ENCODE results near the gene NKD1. TPM values are rescaled to one million over a fixed set of nuclear protein-coding genes. Genes with fewer than 3 reads are reported as not detected.

The NKD1 gene
- total RNA-seq, 1 donor from 2014 or later, result 0.43 TPM

GRCh38 chr16:50559342-50559741, 11.1 kb downstream of the NKD1 start:
- no peak for DNase-seq (ENCODE audit: extremely low spot score, unreplicated experiment)
- Mint-ChIP-seq H3K4me1 (ENCODE audit: unreplicated experiment) (no peaks in the 10 kb centered on the region), H3K36me3 (ENCODE audit: unreplicated experiment) (no peaks in the 10 kb centered on the region), H3K4me3 (ENCODE audit: unreplicated experiment) (no peak overlapping the region), H3K27ac (ENCODE audit: unreplicated experiment) (no peak overlapping the region), H3K27me3 (ENCODE audit: unreplicated experiment) (no peaks in the 10 kb centered on the region), H3K9me3 (ENCODE audit: unreplicated experiment) (peaks cover 11% of the 10 kb centered on the region)
- TF ChIP-seq CTCF (IDR thresholded peaks at IDR 0.05), result no peak

GRCh38 chr16:50559804-50560514, 11.8 kb downstream of the NKD1 start:
- Mint-ChIP-seq H3K4me3 (ENCODE audit: unreplicated experiment) (no peak overlapping the region), H3K9me3 (ENCODE audit: unreplicated experiment) (peaks cover 11% of the 10 kb centered on the region), H3K36me3 (ENCODE audit: unreplicated experiment) (no peaks in the 10 kb centered on the region), H3K27ac (ENCODE audit: unreplicated experiment) (no peak overlapping the region), H3K27me3 (ENCODE audit: unreplicated experiment) (no peaks in the 10 kb centered on the region), H3K4me1 (ENCODE audit: unreplicated experiment) (no peaks in the 10 kb centered on the region)
- DNase-seq (ENCODE audit: extremely low spot score, unreplicated experiment), result no peak
- no peak for TF ChIP-seq CTCF (IDR thresholded peaks at IDR 0.05)

GRCh38 chr16:50560903-50561863, 13.0 kb downstream of the NKD1 start:
- DNase-seq (ENCODE audit: extremely low spot score, unreplicated experiment), result no peak
- Mint-ChIP-seq H3K36me3 (ENCODE audit: unreplicated experiment) (no peaks in the 10 kb centered on the region), H3K9me3 (ENCODE audit: unreplicated experiment) (peaks cover 11% of the 10 kb centered on the region), H3K27ac (ENCODE audit: unreplicated experiment) (no peak overlapping the region), H3K4me1 (ENCODE audit: unreplicated experiment) (no peaks in the 10 kb centered on the region), H3K27me3 (ENCODE audit: unreplicated experiment) (no peaks in the 10 kb centered on the region), H3K4me3 (ENCODE audit: unreplicated experiment) (no peak overlapping the region)
- no peak for TF ChIP-seq CTCF (IDR thresholded peaks at IDR 0.05)

GRCh38 chr16:50562657-50563056, 14.5 kb downstream of the NKD1 start:
- Mint-ChIP-seq H3K4me1 (ENCODE audit: unreplicated experiment) (no peaks in the 10 kb centered on the region), H3K36me3 (ENCODE audit: unreplicated experiment) (no peaks in the 10 kb centered on the region), H3K27me3 (ENCODE audit: unreplicated experiment) (no peaks in the 10 kb centered on the region), H3K27ac (ENCODE audit: unreplicated experiment) (no peak overlapping the region), H3K9me3 (ENCODE audit: unreplicated experiment) (peaks cover 6% of the 10 kb centered on the region), H3K4me3 (ENCODE audit: unreplicated experiment) (no peak overlapping the region)
- DNase-seq (ENCODE audit: extremely low spot score, unreplicated experiment), result no peak
- TF ChIP-seq CTCF (IDR thresholded peaks at IDR 0.05), result no peak

- Mint-ChIP-seq H3K4me1 (ENCODE audit: unreplicated experiment) (no peaks in the 10 kb centered on the region), H3K4me3 (ENCODE audit: unreplicated experiment) (no peak overlapping the region), H3K9me3 (ENCODE audit: unreplicated experiment) (peaks cover 5% of the 10 kb centered on the region), H3K27me3 (ENCODE audit: unreplicated experiment) (no peaks in the 10 kb centered on the region), H3K36me3 (ENCODE audit: unreplicated experiment) (no peaks in the 10 kb centered on the region), H3K27ac (ENCODE audit: unreplicated experiment) (no peak overlapping the region)
- no peak for DNase-seq (ENCODE audit: extremely low spot score, unreplicated experiment)
- no peak for TF ChIP-seq CTCF (IDR thresholded peaks at IDR 0.05)
Observed at GRCh38 chr16:50563989-50564388, 15.8 kb downstream of the NKD1 start.
